K562 (cell line): ENCODE measurements around the gene SLC25A18. TPM values are rescaled to one million over a fixed set of nuclear protein-coding genes. Genes with fewer than 3 reads are reported as not detected.

Experiments
- ARNT ChIP-seq, 2 experiments: fragments of 450-650 bp; IDR thresholded peaks; 2 replicates each; pipeline ENCODE4 v1.6.1; 2016; ENCODE audit warnings: mild to moderate bottlenecking in 1 of 2
- CREB1 ChIP-seq, 2 experiments: sonication (generic) in 1 of 2; formaldehyde crosslinking in 1 of 2; IDR thresholded peaks; 2 replicates each; pipeline versions ENCODE4 v1.6.1 to v1.8.0; 2012 to 2022; ENCODE audit warnings: inconsistent platforms in 1 of 2, mild to moderate bottlenecking in 1 of 2, missing genetic modification reagents in 1 of 2, moderate library complexity in 1 of 2
- DNMT1 ChIP-seq: fragments of 450-650 bp; IDR thresholded peaks from 2 replicates; pipeline ENCODE4 v1.6.1; 2016; ENCODE audit warnings: antibody characterized with exemption, mild to moderate bottlenecking
- EP300 ChIP-seq: IDR thresholded peaks from 2 replicates; pipeline ENCODE4 v1.6.1; 2012; ENCODE audit warnings: low read length, improper control_type of control experiment
- FOS ChIP-seq: IDR thresholded peaks from 3 replicates; pipeline ENCODE4 v1.6.1; 2011; ENCODE audit not compliant: insufficient read length; ENCODE audit errors: extremely low read depth
- JUND ChIP-seq, 2 experiments: IDR thresholded peaks; 2 replicates in 1 of 2; 3 replicates in 1 of 2; pipeline ENCODE4 v1.6.1; 2011; ENCODE audit warnings: borderline replicate concordance in 2 of 2, low read depth in 2 of 2, low read length in 2 of 2, improper control_type of control experiment in 1 of 2, missing biosample characterization in 1 of 2, missing genetic modification characterization in 1 of 2, missing genetic modification reagents in 1 of 2
- KLF10 ChIP-seq: fragments of 250-450 bp; sonication (Bioruptor Pico); IDR thresholded peaks from 2 replicates; pipeline ENCODE4 v1.6.1; 2021; ENCODE audit warnings: matching md5 sums
- LEF1 ChIP-seq: fragments of 450-650 bp; IDR thresholded peaks from 2 replicates; pipeline ENCODE4 v1.6.1; 2016; ENCODE audit warnings: mild to moderate bottlenecking
- OTX1 ChIP-seq: fragments of 450-650 bp; formaldehyde crosslinking; IDR thresholded peaks from 2 replicates; pipeline ENCODE4 v1.4.0; 2022; ENCODE audit warnings: mild to moderate bottlenecking
- PURB ChIP-seq: sonication (generic); formaldehyde crosslinking; IDR thresholded peaks from 2 replicates; pipeline ENCODE4 v1.9.0; 2021; ENCODE audit warnings: low read depth, mild to moderate bottlenecking, missing genetic modification reagents
- RAD21 ChIP-seq, 2 experiments: fragments of 250-450 bp in 1 of 2; fragments of 450-650 bp in 1 of 2; sonication (Bioruptor Pico) in 1 of 2; formaldehyde crosslinking in 1 of 2; IDR thresholded peaks in 1 of 2; conservative IDR thresholded peaks in 1 of 2; 2 replicates each; pipeline versions ENCODE4 v1.4.0 to v1.8.0; 2020 to 2022; ENCODE audit warnings: mild to moderate bottlenecking in 2 of 2, moderate library complexity in 1 of 2
- RBM39 ChIP-seq: fragments of 200-400 bp; formaldehyde crosslinking; optimal IDR thresholded peaks from 2 replicates; pipeline ENCODE3; 2018; ENCODE audit warnings: low read depth, low read length
- RUNX1 ChIP-seq: sonication (generic); IDR thresholded peaks from 2 replicates; pipeline ENCODE4 v1.6.1; 2016; ENCODE audit warnings: antibody characterized with exemption, low read depth
- TEAD4 ChIP-seq, 2 experiments: sonication (generic) in 1 of 2; formaldehyde crosslinking in 1 of 2; IDR thresholded peaks; 2 replicates each; pipeline versions ENCODE4 v1.6.1 to v1.8.0; 2012 to 2022; ENCODE audit warnings: borderline replicate concordance in 1 of 2, inconsistent platforms in 1 of 2, low read length in 1 of 2, mild to moderate bottlenecking in 1 of 2, missing genetic modification reagents in 1 of 2
- THRAP3 ChIP-seq: fragments of 450-650 bp; IDR thresholded peaks from 2 replicates; pipeline ENCODE4 v1.6.1; 2016; ENCODE audit warnings: mild to moderate bottlenecking, inconsistent platforms, borderline replicate concordance
- ZC3H4 ChIP-seq: sonication (generic); formaldehyde crosslinking; IDR thresholded peaks from 2 replicates; pipeline ENCODE4 v1.9.0; 2021; ENCODE audit warnings: missing genetic modification reagents, borderline replicate concordance
- ZNF217 ChIP-seq: sonication (generic); formaldehyde crosslinking; IDR thresholded peaks from 2 replicates; pipeline ENCODE4 v1.8.0; 2022; ENCODE audit warnings: mild to moderate bottlenecking, missing genetic modification reagents
- ZNF23 ChIP-seq: fragments of 250-450 bp; sonication (Bioruptor Pico); IDR thresholded peaks from 2 replicates; pipeline ENCODE4 v1.4.0; 2020; ENCODE audit warnings: mild to moderate bottlenecking
- ZNF316 ChIP-seq: fragments of 450-650 bp; IDR thresholded peaks from 2 replicates; pipeline ENCODE4 v1.6.1; 2016
- ZNF445 ChIP-seq: fragments of 250-450 bp; sonication (Bioruptor Pico); IDR thresholded peaks from 2 replicates; pipeline ENCODE4 v1.4.0; 2020; ENCODE audit warnings: low read depth, mild to moderate bottlenecking, moderate library complexity
- ZSCAN29 ChIP-seq: fragments of 450-650 bp; IDR thresholded peaks from 2 replicates; pipeline ENCODE4 v1.6.1; 2017
- polyA plus RNA-seq, 8 experiments: library from polyadenylated mRNA; depleted of rRNA in 4 of 8; stranded (reverse) in 5 of 8; unstranded in 3 of 8; fragments of >200 nt; fragmentation: Nextera tagmentation in 2 of 8; fragmentation: Illumina TruSeq in 1 of 8; extraction: Ambion mirVana in 2 of 8; extraction: Trizol in 1 of 8; gene quantifications; 2 replicates each; pipeline versions ENCODE4 v1.2.1 to v1.2.3, GENCODE V29; 2011 to 2014; ENCODE audit warnings: inconsistent platforms in 1 of 8, missing spikeins in 1 of 8
- total RNA-seq, 7 experiments: library from RNA; depleted of rRNA in 6 of 7; stranded (reverse); fragments of >200 nt in 6 of 7; fragmentation: Illumina TruSeq in 2 of 7; extraction: Trizol in 2 of 7; gene quantifications; 2 replicates each; pipeline versions ENCODE4 v1.2.1 to v1.2.3, GENCODE V29; 2011 to 2021; ENCODE audit warnings: low replicate concordance in 1 of 7
- TF ChIP-seq, protein P1 (sequence below): sonication (generic); formaldehyde crosslinking; IDR thresholded peaks from 2 replicates; pipeline ENCODE4 v1.8.0; 2022; ENCODE audit warnings: mild to moderate bottlenecking, missing genetic modification reagents
- TF ChIP-seq, protein P2 (sequence below): IDR thresholded peaks from 2 replicates; pipeline ENCODE4 v1.6.1; 2012; ENCODE audit warnings: low read depth, low read length, improper control_type of control experiment, borderline replicate concordance
- TF ChIP-seq, protein P3 (sequence below): fragments of 450-650 bp; IDR thresholded peaks from 2 replicates; pipeline ENCODE4 v1.6.1; 2016; ENCODE audit warnings: borderline replicate concordance
- TF ChIP-seq, protein P4 (sequence below): IDR thresholded peaks from 2 replicates; pipeline ENCODE4 v1.6.1; 2016; ENCODE audit warnings: missing genetic modification characterization, missing compliant biosample characterization

Gene SLC25A18
- total and polyA plus RNA-seq, 9 of the 15 experiments (the other 6 are each of a cell fraction or from before 2014, with no cell fraction given) = 0.04 TPM; not detected in 8

- TF ChIP-seq ARNT (IDR thresholded peaks at IDR 0.05) (peak; percentile 66 to 80; a peak in 2 of 4 replicates), ZNF23 (no peak), CREB1 (IDR thresholded peaks at IDR 0.05) (no peak), CREB1 (CRISPR knock-in tag; IDR thresholded peaks at IDR 0.05) (no peak), PURB (no peak), KLF10 (CRISPR knock-in tag) (no peak), RBM39 (peak; percentile 90), FOS (no peak), RAD21 (CRISPR knock-in tag; conservative IDR thresholded peaks at IDR 0.05 in 1 of 2, IDR thresholded peaks at IDR 0.05 in 1 of 2) (peak in 1 of 2 experiments; percentile 38; a peak in 2 of 4 replicates), JUND (IDR thresholded peaks at IDR 0.05; ENCODE audit: borderline replicate concordance, low read depth, low read length) (no peak), JUND (tag; IDR thresholded peaks at IDR 0.05; ENCODE audit: borderline replicate concordance, low read depth, low read length) (no peak), ZNF217 (CRISPR knock-in tag) (no peak), TEAD4 (IDR thresholded peaks at IDR 0.05; ENCODE audit: low read length) (peak; percentile 47; the same call in 1 of the 2 replicates), TEAD4 (CRISPR knock-in tag; IDR thresholded peaks at IDR 0.05; ENCODE audit: borderline replicate concordance) (no peak), EP300 (no peak), ZNF316 (no peak), ZC3H4 (CRISPR knock-in tag) (peak; percentile 94), ZSCAN29 (peak; percentile 62; the same call in 1 of the 2 replicates), OTX1 (CRISPR knock-in tag) (no peak), LEF1 (peak; percentile 37), RUNX1 (no peak), THRAP3 (no peak), DNMT1 (no peak), ZNF445 (CRISPR knock-in tag) (no peak)
- TF ChIP-seq, protein P1, sequence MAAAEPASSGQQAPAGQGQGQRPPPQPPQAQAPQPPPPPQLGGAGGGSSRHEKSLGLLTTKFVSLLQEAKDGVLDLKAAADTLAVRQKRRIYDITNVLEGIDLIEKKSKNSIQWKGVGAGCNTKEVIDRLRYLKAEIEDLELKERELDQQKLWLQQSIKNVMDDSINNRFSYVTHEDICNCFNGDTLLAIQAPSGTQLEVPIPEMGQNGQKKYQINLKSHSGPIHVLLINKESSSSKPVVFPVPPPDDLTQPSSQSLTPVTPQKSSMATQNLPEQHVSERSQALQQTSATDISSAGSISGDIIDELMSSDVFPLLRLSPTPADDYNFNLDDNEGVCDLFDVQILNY (CRISPR knock-in tag) = no peak
- TF ChIP-seq, protein P2, sequence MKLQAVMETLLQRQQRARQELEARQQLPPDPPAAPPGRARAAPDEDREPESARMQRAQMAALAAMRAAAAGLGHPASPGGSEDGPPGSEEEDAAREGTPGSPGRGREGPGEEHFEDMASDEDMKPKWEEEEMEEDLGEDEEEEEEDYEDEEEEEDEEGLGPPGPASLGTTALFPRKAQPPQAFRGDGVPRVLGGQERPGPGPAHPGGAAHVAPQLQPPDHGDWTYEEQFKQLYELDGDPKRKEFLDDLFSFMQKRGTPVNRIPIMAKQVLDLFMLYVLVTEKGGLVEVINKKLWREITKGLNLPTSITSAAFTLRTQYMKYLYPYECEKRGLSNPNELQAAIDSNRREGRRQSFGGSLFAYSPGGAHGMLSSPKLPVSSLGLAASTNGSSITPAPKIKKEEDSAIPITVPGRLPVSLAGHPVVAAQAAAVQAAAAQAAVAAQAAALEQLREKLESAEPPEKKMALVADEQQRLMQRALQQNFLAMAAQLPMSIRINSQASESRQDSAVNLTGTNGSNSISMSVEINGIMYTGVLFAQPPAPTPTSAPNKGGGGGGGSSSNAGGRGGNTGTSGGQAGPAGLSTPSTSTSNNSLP = no peak
- TF ChIP-seq, protein P3, sequence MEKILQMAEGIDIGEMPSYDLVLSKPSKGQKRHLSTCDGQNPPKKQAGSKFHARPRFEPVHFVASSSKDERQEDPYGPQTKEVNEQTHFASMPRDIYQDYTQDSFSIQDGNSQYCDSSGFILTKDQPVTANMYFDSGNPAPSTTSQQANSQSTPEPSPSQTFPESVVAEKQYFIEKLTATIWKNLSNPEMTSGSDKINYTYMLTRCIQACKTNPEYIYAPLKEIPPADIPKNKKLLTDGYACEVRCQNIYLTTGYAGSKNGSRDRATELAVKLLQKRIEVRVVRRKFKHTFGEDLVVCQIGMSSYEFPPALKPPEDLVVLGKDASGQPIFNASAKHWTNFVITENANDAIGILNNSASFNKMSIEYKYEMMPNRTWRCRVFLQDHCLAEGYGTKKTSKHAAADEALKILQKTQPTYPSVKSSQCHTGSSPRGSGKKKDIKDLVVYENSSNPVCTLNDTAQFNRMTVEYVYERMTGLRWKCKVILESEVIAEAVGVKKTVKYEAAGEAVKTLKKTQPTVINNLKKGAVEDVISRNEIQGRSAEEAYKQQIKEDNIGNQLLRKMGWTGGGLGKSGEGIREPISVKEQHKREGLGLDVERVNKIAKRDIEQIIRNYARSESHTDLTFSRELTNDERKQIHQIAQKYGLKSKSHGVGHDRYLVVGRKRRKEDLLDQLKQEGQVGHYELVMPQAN = peak; percentile 60; the same call in 1 of the 2 replicates
- TF ChIP-seq, protein P4, sequence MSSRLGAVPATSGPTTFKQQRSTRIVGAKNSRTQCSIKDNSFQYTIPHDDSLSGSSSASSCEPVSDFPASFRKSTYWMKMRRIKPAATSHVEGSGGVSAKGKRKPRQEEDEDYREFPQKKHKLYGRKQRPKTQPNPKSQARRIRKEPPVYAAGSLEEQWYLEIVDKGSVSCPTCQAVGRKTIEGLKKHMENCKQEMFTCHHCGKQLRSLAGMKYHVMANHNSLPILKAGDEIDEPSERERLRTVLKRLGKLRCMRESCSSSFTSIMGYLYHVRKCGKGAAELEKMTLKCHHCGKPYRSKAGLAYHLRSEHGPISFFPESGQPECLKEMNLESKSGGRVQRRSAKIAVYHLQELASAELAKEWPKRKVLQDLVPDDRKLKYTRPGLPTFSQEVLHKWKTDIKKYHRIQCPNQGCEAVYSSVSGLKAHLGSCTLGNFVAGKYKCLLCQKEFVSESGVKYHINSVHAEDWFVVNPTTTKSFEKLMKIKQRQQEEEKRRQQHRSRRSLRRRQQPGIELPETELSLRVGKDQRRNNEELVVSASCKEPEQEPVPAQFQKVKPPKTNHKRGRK (tag) = no peak
Observed at GRCh38 chr22:17638182-17638431, 74.8 kb downstream of the SLC25A18 start (continued).
